AG04450 (cell line): ENCODE measurements around the gene SCFD2. TPM values are rescaled to one million over a fixed set of nuclear protein-coding genes. Genes with fewer than 3 reads are reported as not detected.
"Not testable (repeated sequence)": the region's sequence is repeated elsewhere in the genome, so short reads cannot be mapped to it uniquely, and the experiment has no call there.

Source experiments
- CTCF ChIA-PET: fragments of 300-600, 350-600 bp; formaldehyde crosslinking; extraction: SDS; loops from one replicate; lab custom pipeline; 2022; ENCODE audit warnings: antibody characterized with exemption, inconsistent platforms; lab: Charles Lee
- POLR2A ChIA-PET: fragments of 350-600 bp; formaldehyde crosslinking; extraction: SDS; loops from one replicate; lab custom pipeline; 2021; ENCODE audit warnings: antibody characterized with exemption, inconsistent platforms; lab: Yijun Ruan, JAX
- DNase-seq: peaks from one replicate; pipeline ENCODE4 v3.0.0-alpha.2; 2011; ENCODE audit warnings: low read depth, low spot score
- H3K27ac ChIP-seq: one replicate; pipeline ENCODE4 v1.5.1; 2012; ENCODE audit warnings: low read depth, low read length, control low read depth
- H3K27me3 ChIP-seq: one replicate; pipeline ENCODE4 v1.6.0; 2012; ENCODE audit warnings: low read length; ENCODE audit not compliant: control insufficient read depth, insufficient read depth
- H3K4me3 ChIP-seq: 2 replicates; pipeline ENCODE4 v1.5.1; 2011; ENCODE audit warnings: mild to moderate bottlenecking, low read depth, low read length, control low read depth
- H3K9me3 ChIP-seq: 2 replicates; pipeline ENCODE4 v1.5.1; 2012; ENCODE audit warnings: low read length; ENCODE audit not compliant: control insufficient read depth, insufficient read depth
- polyA plus RNA-seq: library from polyadenylated mRNA; depleted of rRNA; stranded (reverse); fragments of >200 nt; gene quantifications from 2 replicates; pipeline ENCODE4 v1.2.3, GENCODE V29; 2011
- TF ChIP-seq, protein P1 (sequence below): IDR thresholded peaks from 2 replicates; pipeline ENCODE4 v1.5.1; 2011; ENCODE audit warnings: low read depth, low read length, control low read depth, inconsistent platforms

SCFD2 gene
- polyA plus RNA-seq, 1 experiment: 16.4 TPM

DNA sequence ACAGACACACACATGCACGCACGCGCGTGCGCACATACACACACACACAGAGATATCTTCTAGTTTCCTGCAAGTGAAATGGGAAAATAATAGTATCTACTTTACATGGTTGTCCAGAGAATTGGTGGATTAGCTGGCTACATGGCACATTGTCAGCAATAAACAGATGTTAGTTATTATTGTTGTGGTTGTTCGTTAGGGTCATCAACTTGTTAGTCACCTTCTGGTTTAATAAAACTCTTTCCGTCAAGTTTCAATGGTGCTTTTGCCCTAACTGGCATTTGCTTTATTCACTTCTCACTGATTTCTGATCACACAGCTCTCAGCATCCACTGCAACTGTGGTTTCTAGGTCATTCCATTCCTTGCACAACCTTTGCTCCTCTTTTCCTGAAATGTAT lies 529.2 kb downstream of the SCFD2 start:
- TF ChIP-seq, protein P1, sequence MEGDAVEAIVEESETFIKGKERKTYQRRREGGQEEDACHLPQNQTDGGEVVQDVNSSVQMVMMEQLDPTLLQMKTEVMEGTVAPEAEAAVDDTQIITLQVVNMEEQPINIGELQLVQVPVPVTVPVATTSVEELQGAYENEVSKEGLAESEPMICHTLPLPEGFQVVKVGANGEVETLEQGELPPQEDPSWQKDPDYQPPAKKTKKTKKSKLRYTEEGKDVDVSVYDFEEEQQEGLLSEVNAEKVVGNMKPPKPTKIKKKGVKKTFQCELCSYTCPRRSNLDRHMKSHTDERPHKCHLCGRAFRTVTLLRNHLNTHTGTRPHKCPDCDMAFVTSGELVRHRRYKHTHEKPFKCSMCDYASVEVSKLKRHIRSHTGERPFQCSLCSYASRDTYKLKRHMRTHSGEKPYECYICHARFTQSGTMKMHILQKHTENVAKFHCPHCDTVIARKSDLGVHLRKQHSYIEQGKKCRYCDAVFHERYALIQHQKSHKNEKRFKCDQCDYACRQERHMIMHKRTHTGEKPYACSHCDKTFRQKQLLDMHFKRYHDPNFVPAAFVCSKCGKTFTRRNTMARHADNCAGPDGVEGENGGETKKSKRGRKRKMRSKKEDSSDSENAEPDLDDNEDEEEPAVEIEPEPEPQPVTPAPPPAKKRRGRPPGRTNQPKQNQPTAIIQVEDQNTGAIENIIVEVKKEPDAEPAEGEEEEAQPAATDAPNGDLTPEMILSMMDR: no peak
- no peak overlapping the region for H3K4me3 ChIP-seq
- ChIA-PET CTCF (no interaction called here), POLR2A (no interaction called here)
- no peaks in the 10 kb centered on the region for H3K9me3 ChIP-seq
- peaks cover 5% of the 10 kb centered on the region for H3K27me3 ChIP-seq
- H3K27ac ChIP-seq: no peak overlapping the region
- DNase-seq: no peak

- CTCF ChIA-PET: no interaction called here
These were observed 529.7 kb downstream of the SCFD2 start for GRCh38 chr4:52836120-52836519.

DNA sequence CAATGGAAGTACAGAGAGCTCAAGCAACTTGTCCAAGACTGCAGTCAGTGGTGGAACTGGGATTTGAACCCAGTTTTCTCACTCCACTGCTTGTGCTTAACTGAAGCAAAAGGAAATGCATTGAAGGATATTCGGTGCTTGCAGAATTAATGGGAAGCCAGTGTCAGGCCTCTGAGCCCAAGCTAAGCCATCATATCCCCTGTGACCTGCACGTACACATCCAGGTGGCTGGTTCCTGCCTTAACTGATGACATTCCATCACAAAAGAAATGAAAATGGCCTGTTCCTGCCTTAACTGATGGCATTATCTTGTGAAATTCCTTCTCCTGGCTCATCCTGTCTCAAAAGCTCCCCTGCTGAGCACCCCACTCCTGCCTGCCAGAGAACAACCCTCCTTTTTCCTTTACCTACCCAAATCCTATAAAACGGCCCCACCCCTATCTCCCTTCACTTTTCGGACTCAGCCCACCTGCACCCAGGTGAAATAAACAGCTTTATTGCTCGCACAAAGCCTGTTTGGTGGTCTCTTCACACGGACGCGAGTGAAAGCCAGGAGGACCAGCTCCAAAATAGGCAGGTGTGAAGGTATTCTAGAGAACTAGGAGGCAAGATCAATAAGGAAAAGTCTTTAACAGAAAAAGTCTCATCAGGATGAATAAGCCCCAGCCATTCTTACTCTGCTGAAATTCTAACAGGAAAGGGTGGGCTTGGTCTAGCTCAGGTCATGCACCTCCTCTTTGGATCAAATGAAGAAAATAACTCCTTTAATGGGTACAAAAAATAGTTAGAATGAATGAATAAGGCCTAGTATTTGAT lies 531.0 kb downstream of the SCFD2 start:
- H3K4me3 ChIP-seq, H3K27ac ChIP-seq, H3K27me3 ChIP-seq, H3K9me3 ChIP-seq, POLR2A ChIA-PET, CTCF ChIA-PET, DNase-seq: not testable (repeated sequence)

More at GRCh38 chr4:52836120-52836519, 529.7 kb downstream of the SCFD2 start:
- Histone ChIP-seq H3K4me3 (no peak overlapping the region), H3K27ac (no peak overlapping the region), H3K9me3 (no peaks in the 10 kb centered on the region), H3K27me3 (peaks cover 5% of the 10 kb centered on the region)
- POLR2A ChIA-PET: no interaction called here
- TF ChIP-seq, protein P1: no peak
- DNase-seq: no peak

DNA sequence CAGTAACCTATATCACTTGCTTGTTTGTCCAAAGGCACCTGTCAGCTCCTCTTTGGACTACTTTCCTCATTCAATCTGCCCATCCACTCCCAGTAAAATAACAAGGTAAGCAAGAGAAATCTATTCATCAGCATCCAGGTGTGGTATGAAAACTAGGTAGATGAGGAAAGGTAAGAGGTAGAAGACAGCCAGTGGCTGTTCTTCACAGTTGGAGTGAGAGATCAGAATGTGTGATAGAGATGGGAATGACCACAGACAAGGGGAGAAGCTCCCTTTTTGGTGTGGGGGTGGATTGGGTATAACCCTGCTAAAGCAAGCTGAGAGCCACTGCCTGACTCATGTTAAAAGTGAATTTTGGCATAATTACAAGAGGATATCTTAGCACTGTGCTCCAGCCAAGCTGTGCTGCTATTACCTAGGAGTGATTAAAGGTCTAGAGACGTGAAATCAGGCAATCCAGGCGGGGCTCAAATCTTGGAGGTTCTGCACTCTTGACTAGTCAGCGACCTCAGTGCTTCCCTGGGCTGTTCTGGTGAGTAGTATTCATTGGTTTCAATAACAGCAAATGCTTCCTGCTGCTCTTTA lies 531.8 kb downstream of the SCFD2 start:
- no peaks in the 10 kb centered on the region for H3K9me3 ChIP-seq
- ChIA-PET CTCF (interaction anchor here (1.5 kb wide), 1 partner anchor 148 kb away, joined by 5 read pairs; no protein-coding TSS in a partner anchor), POLR2A (no interaction called here)
- DNase-seq: no peak
- no peak overlapping the region for H3K4me3 ChIP-seq
- H3K27ac ChIP-seq: no peak overlapping the region
- TF ChIP-seq, protein P1: no peak
- peaks cover 5% of the 10 kb centered on the region for H3K27me3 ChIP-seq

DNA sequence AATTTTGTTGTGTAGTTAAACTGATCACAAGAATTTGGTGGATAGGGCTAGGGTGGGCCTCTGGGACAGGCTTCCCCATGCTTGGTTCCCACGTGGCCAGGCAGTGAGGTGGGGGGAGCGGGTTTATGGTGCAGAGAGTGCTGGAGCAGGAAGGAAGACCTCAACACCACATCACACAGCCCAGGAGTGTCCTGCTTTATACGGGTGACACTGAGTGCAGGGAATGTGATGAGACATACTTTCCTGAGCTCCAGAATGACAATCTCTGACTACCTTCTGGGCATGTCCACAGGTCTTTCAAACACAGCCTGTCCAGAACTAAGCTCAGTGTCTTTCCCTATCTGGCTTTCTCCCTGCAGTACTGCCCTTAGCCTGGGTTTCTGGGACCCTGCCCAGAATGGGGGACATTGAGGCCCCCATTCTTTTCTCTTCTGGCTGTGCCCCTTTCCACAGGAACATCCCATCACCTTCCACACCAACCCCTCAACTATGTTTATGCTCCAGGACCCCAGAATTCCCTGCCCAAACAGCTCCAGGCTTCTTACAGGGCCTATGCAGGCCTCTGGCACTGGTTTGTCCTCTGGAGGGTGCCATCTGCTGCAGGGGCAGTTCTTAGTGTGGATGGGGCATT lies 540.3 kb downstream of the SCFD2 start:
- no peaks in the 10 kb centered on the region for H3K9me3 ChIP-seq
- peak overlapping the region; percentile 57 for H3K27ac ChIP-seq
- CTCF ChIA-PET: interaction anchor here (0.9 to 1.1 kb wide), 3 partner anchors 86 to 280 kb away, joined by 4 to 7 read pairs (median 5); no protein-coding TSS in a partner anchor
- TF ChIP-seq, protein P1: no peak
- H3K4me3 ChIP-seq: no peak overlapping the region
- no peak for DNase-seq
- no peaks in the 10 kb centered on the region for H3K27me3 ChIP-seq
- POLR2A ChIA-PET: interaction anchor here (0.8 to 1.9 kb wide), 11 partner anchors 13 to 252 kb away, joined by 3 to 14 read pairs (median 5); partner anchors contain the start of gene RASL11B
